Epidermal melanocyte (primary cell): ENCODE data around the gene KRTAP10-10.
"Not testable (repeated sequence)": the region's sequence is repeated elsewhere in the genome, so short reads cannot be mapped to it uniquely, and the experiment has no call there.

Experiments
- DNase-seq: peaks from one replicate; pipeline ENCODE4 v3.0.0; 2011; ENCODE audit warnings: low spot score; ENCODE audit not compliant: insufficient read length

The KRTAP10-10 gene

DNA sequence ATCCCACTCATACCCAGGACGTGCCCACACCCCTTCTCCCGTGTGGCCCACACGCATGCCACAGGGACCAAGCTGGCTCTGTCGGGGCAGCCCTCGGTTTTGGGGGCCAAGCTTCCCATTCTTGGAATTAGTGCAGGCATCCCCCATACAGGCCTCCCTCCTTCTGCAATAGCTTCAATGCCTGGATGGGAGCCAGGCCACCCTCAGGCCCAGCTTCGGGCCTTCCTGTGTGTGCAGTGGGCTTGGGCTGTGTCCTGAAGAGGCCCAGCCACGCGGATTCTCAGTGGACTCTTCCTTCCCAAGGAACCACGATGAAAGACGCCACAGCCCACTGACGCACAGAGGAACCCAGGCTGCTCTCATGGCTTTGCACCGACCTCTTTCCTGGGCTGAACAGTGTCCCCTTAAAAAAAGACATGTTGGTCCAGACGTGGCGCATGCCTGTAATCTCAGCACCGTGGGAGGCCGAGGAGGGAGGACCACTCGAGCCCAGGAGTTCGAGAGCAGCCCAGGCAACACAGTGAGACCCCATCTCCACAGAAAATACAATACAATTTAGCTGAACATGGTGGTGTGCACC, 12.5 kb downstream of the KRTAP10-10 start:
- DNase-seq = no peak

DNA sequence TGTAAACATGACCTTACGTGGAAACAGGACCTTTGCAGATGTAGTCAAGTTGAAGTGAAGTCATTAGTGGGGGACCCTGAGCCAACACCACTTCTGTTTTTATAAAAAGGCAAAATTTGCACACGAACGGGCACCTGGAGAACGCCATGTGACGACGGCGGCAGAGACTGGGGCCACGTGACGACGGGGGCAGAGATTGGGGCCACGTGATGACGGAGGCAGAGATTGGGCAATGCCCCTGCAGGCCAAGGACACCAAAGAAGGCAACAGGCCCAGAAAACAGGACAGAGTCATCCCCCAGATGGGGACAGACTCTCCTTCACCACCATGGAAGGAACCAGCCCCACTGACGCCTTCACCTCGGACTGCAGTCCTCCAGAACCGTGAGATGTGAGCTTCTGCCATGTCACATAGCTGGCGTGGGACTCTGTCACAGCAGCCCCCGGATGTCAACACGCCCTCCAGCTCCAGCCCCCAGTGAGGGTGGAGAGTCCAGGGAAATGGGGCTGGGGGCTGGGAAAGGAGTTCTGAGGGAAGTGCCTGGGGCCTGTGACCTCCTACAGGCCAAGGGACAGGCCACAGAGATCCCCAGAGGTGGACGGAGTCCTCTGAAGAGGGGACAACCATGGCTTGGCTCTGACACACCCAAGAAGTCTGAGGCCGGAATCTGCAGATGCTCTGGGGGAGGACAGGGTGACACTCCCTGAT, 13.3 kb downstream of the KRTAP10-10 start:
- no peak for DNase-seq

DNA sequence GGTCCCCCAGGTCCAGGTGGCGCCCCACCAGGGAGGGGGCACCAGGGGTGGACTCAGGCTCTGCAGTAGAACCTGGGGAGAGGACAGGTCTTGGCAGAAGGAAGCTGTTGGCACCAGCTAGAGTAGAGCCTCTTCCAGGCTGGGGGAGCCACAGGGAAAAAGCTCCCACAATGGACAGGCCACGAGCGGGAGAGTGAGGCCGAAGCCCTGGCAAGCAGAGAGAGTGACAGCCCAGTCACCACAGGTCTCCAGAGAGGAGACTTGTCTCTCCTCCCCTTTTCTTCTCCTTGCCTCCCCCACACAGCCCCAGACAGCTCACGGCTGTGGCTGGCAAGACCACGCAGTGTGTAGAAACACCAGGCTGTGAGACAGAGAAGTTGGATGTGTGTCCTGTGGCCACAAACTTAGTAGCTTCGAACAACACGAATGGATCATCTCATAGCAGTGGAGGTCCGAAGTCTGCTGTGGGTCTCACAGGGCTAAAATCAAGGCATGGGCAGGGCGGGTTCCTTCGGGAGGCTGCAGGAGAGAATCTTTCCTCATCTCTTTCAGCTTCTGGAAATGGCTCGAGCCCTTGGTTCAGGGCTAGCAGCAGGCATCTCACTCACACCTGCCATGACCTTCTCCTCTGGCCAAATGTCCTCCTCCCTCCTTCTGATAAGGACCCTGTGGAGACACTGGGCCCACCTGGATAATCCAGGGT, 14.0 kb downstream of the KRTAP10-10 start:
- DNase-seq = no peak

DNA sequence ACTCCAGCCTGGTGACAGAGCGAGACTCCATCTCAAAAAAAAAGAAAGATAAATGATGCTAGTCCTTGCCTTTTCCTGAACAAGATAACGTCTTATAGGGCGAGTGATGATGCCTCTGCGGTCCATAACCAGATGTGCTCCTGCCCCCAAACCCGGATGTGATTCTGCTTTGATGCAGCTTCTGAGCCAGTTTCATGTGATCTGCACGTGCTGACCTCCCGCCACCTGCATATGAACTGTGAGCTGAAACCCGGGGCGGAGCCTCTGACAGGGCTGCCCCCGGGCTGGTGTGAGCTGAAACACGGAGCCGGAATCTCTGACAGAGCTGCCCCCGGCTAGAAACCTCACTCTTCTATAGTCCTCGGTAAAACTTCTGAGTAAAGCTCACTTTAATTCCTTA, 16.0 kb downstream of the KRTAP10-10 start:
- no peak for DNase-seq

DNA sequence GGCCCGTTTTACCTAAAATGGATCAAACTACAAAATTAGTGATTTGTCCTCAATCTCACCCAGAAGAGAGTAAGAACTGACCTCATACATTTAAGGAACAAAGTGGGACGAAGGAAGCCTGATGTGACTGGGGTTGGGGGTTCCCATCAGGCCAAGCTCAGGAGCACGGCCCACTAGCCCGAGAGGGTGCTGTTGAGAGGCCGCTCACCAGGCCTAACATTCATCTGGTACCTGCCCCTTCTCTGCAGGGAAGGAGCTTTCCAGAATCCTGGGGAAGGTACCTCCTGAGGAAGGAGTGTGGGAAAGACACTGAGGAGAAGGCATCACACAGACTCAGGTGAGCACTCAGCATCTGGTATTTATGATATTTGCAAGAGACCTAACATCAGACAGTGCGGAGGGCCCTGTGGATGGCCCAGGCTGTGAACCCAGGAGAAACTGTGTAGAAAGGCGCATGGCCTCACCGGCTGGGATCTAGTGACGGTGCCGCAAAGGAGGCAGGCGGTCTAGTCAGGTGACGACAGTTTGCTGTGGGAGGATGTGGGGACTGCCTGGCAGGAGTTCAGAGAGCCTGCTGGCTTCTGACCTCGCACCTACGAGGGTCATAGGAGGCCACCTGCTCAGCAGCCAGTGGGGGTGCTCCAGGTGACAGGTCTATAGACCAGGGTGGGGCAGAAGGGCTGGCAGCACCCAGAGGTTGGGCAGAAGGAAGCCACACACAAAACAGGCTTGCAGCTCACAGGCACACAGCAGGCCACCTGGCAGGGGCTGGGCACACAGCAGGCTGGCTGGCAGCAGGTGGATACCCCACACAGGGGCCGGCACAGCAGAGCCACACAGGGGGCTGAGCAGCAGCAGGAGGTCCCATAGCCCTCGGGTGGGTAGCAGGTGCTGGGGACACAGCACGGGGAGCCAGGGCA, 16.8 kb downstream of the KRTAP10-10 start:
- no peak for DNase-seq

DNA sequence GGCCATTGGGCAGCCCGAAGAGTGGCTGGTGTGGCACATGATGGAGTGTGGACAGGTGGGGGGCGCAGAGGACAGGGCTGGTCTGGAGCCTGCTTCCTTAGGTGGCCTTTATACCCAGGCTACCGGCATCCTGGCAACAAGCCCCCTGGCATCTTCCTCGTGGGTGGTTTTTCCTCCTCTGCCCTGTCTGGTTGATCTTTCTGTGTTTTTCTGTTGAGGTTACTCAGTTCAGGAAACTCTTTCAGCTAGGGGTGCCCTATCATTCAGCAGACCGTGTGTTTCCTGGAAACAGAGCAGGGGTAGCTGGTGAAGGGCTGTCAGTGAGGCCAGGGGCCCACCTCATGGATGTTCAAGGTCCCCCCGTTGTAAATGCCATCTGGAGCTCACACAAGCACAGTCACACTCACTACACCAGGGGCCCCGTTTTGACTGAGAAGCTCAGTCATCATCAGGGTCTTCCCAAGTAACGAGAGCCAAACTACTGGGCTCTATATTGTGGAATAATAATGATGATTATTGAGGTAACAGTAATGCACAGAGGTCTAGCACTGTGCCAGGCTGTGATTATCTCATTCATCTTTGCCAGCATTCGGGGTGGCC, 17.5 kb downstream of the KRTAP10-10 start, which contains the start of gene KRTAP12-4:
Gene KRTAP12-4 (minus strand): TSS at position 84 of the 600 bp plus-strand sequence. CDS start 45 bp downstream, at position 39.
- DNase-seq = no peak

DNA sequence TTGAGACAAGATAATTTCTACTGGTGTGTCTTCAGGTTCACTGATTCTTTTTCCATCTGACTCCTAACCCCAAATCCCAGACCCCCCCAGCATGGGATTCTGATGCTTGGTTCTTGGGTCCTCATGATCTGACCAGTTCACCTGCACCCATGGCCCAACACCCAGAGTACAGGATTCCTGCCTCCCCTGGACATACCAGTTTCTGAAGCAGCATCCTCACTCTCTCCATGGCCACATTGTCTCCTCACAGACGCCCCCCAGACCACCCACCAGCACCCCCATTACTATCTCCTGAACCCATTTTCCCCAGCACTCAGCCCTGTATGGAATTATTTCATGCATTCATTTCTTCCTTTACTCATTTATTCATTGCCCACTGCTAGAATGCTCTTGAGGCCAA, 19.7 kb downstream of the KRTAP10-10 start:
- DNase-seq = no peak

DNA sequence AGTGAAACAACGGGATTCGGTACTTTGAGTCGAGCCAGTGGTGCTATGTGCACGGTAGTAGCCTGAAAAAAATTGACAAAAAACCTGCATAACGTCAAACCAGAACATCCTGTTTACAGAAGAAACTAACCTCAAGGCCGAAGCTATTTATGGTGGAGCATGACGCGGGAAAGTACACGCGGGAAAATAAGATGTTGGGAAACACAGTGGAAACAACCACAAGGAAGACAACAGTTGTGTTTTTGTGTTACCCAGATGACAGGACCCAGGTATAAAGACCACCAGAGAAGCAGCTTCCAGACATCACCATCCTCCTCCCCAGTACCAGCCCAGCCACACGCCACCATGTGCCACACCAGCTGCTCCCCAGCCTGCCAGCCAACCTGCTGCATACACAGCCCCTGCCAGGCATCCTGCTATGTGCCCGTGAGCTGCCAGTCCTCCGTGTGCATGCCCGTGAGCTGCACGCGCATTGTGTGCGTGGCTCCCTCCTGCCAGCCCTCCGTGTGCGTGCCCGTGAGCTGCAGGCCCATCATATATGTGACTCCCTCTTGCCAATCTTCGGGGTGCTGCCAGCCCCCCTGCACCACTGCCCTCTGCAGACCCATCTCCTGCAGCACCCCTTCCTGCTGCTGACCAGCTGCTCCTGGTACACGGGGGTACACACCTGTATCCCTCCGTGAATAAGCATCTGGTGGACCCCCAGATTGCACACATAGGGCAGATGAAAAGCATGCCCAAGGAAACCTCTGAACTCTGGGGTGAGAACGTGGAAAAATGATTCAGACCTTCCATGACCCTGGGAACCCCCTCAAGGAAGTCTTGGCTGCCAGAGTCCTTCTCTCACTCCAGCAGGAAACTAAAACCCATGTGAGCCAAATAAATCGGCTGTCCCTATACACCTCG, 20.7 kb downstream of the KRTAP10-10 start, which contains the start of gene KRTAP12-3:
Gene KRTAP12-3 (plus strand): TSS at position 298 of the 906 bp plus-strand sequence. CDS start 48 bp downstream, at position 346.
- no peak for DNase-seq

DNA sequence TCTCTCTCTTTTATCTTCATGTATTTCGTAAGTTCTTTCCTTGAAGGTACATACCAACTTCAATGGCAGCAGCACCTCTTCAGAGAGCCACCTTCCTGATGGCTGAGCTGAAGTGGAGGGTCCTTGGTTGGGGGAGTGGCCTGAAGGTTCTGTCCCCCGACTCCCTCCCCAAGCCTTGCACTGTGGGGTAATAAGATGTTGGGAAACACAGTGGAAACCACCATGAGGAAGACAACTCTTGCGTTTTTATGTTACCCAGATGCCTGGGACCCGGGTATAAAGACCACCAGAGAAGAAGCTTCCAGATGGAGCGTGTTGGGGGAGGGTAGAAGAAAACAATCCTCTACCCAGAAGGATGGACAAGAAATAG, 21.4 kb downstream of the KRTAP10-10 start:
- DNase-seq = no peak

DNA sequence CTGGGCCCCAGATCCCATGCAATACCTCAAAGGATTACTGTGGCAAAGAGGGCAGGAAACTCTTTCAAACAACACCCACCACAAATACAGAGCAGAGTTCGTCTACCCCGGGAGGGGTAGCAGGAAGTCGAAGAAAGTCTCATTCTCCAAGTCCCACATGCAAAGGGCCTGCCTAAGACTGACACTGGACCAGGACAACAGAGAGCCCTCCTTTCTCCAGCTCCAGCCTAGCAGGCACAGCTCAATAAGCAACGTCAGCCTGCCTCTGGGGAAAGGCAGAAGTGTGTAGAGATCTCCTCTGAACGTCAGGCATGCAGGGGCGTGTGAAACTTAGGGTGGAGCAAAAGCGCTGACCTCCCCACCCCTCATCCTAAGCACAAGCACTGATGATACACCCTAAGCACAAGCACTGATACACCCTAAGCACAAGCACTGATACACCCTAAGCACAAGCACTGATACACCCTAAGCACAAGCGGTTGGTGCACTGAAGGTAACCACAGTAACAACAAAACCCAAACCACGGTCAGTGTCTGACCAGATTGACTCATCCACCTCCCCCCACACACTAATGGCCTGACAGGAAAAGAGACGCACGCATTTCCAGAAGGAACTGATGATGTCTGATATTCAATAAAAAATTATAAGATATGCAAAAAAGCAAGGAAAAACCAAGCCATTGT, 21.9 kb downstream of the KRTAP10-10 start:
- DNase-seq = no peak

DNA sequence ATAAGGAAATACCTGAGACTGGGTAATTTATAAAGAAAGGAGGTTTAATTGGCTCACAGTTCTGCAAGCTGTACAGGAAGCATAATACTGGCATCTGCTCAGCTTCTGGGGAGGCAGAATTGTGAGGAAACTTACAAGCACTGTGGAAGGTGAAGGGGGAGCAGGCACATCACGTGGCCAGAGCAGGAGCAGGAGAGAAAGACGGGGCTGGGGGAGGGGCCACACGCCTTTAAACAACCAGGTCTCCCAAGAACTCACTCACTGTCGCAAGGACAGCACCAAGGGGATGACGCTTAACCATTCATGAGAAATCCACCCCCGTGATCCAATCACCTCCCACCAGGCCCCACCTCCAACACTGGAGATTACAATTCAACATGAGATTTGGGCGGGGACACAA, 24.4 kb downstream of the KRTAP10-10 start:
- DNase-seq = not testable (repeated sequence)

DNA sequence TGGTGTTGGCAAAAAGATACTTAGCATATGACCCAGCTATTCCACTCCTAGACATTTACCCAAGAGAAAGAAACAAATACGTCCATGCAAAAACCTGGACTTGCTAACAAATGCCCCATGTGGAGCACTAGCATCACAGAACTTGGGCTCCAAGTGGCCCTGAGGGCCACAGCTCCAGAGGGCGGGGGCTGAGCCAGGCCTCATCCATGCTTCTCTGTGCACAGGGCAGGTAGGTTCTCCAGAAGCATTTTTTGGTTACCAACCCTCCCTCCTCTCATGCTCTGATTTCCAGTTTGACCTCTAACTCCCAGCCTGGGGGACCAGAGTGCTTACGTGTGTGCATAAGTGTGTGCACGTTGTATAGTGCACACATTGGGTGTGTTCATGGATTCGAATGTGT, 27.5 kb downstream of the KRTAP10-10 start:
- no peak for DNase-seq

DNA sequence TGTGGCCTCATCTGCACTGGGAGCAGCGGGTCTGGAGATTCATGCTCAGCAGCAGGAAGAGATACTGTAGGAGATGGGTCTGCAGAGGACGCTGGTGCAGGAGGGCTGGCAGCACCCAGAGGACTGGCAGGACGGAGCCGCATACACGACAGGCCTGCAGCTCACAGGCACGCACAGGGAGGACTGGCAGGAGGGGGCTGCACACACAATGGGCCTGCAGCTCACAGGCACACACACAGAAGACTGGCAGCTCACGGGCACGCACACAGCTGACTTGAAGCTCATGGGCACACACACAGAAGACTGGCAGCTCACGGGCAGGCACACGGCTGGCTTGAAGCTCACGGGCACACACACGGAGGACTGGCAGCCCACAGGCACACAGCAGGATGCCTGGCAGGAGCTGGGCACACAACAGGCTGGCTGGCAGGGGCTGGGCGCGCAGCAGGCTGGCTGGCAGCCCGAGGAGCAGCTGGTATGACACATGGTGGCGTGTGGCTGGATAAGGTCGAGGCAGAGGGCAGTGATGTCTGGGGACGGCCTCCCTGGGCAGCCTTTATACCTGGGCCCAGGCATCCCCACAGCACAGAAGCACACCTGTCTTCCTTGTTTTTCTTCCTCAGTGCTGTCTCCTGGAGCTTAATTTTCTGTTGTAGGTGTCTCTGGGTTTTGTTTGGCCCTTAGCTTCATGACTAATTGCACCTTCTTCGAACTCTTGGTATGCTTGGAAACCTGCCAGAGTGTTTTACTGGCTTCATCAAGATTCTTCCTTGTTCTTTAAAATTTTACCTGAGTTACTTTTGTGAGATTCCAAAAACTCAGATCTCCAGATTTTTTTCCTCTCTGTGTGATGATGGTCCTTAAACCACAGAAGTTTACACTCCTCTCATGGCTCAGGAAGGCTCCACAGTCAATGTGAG, 29.5 kb downstream of the KRTAP10-10 start, which contains the start of gene KRTAP12-2:
Gene KRTAP12-2 (minus strand): TSS at position 527 of the 920 bp plus-strand sequence. CDS start 41 bp downstream, at position 486.
- no peak for DNase-seq

DNA sequence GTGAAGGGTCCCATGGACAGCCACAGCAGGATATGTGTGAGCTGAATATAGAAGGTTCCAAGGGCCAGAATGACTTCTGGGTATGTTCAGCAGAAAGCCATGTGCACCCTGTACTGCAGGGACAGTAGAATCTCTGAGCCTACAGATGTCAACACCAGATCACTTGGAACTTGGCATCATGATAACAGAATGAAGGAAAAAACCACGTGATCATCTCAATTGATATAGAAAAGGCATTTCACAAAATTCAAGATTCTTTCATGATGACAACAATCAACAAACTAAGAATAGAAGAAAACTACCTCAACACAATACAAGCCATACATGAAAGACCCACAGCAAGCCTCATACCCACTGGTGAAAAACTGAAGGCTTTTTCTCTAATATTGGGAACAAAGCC, 30.5 kb downstream of the KRTAP10-10 start:
- DNase-seq = no peak

DNA sequence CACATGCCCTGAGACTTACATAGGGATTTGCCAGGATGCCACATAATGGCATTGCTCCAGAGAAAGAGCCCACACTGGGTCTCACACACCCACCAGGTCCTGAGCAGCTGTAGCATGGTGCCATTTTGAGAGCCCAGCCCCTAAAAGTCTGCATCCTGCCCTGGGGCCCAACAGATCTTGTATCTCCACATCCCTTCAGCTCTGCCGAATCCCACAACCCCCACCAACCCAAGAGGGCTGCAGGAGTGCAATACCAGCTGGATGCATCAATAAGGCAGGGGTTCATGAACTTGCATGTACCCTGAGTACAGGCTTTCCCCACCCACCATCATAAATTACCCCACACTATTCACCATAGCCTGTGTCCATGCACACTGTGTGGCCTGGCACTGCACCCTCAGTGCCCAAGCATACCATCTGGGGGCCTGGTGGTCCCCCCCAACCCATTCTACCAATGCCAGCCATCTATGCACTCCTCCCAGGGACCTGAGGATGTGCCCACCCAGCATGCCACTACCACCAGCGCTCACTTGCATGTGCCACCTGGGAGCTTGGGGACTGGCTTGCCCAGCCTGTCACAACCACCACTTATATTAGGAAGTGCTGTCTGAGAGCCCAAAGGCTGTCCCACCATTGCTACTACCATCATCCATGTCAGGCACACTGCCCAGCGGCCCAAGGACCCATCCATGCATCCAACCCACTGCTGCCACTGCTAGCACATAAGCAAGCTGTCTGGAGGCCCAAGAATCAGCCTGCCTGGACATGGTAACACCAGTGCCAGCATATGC, 33.7 kb downstream of the KRTAP10-10 start:
- DNase-seq = no peak

DNA sequence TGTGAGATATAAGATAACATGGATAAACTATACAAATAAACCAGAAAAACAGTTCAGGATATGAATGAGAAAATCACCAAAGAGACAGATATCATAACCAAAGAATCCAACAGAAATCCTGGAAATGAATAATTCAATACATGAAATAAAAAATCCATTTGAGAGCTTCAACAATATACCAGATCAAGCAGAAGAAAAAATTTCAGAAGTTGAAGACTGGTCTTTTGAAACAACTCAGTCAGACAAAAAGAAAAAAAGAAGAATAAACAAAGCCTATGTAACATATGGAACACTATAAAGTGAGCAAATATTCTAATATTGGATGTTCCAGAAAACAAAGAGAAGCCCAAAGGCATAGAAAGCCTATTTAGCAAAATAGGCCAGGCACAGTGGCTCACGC, 34.8 kb downstream of the KRTAP10-10 start:
- no peak for DNase-seq

DNA sequence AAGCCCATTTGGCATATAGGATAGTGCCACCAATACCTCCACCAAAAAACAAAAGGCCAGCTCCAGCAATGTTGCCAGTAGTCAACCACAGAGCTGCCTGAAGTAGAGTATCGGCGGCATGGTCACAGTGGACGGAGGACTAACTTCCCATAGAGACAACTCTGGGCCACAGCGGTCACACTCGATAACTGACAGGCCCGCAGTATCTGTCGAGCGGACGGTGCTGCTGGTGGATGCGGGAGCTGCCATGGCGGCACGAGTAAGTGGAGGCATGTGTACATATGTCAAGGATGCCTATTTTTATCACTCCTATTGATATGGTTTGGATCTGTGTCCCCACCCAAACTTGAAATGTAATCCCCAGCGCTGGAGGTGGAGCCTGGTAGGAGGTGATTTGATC, 40.7 kb downstream of the KRTAP10-10 start:
- no peak for DNase-seq
